Eye (tissue), 1 donor: ENCODE measurements around the gene CEP85.
A peak's percentile ranks its signal among the peaks of the same experiment; 100 is the strongest.

Experiments used
- DNase-seq: peaks from one replicate; pipeline ENCODE4 v3.0.0-alpha.2; 2015

The CEP85 gene

DNA sequence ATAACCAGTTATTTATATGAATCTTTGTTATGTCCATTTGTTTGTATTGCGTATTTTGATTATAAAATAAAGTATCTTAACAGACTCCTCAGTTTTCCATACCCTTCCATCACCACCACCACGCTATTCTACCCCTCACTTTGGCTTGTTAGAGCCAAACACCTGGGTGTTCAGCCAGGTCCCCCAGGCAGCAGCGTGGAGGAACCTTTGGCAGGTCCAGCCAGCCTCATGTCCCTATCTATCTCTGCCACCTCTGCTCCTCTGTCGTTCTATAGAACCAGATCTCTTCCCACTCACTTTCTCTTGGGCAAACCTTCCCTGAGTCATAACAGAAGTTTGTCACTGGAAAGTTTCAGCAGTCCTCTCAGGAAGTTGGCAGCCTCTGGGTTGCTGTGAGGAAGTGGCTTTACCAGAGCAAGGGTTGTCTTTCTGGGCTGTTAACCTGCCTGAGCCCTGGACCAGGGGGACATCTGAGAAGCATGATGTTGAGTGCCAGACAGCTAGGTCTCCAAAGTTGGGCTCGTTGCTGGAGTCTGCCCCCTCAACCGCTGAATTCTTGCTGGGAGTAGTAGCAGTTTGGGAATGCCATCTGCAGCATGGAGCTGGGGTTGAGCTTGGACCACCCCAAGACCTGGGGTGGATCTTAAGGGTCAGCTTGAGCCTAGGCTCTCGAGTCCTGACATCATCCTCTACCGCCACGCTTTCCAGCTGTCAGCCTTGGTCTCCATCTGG, 44.9 kb downstream of the CEP85 start:
- DNase-seq, result no peak

DNA sequence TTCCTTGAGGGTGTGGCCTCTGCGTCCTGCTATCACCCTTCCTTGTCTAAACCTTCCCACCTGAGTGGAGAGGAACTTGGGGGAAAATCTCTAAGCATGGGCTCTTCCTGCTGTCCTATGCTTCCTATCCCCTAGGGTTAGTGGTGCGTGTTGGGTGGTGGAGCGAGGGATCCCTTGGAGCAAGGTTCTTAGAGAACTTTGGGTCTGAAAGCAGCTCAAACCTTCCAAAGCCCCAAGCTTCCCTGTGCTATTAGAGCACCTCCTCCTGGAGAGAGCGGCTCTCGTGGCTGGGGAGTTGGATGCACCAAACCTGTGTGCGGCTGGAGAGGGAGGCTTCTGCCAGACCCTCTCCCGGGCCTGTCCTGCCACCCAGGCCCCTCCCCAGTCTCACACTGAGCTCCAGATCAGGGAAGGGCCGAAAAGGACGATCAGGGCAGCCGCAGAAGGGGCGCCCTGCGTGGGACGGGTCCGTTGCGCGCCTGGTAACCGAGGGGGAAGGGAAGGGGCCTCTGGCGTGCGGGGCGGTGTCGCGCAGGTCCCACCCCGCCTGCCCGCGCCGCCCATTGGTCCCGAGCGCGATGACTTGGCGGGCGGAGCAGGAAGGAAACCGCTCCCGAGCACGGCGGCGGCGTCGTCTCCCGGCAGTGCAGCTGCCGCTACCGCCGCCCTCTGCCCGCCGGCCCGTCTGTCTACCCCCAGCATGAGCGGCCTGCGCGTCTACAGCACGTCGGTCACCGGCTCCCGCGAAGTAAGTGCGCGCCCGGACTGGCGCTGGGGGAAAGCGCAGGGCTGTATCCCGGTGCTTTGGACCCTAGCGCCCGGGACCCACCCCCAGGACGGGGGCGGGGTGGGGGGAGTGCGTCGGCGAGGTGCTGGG, 45.7 kb downstream of the CEP85 start, which contains the start of gene SH3BGRL3:
Gene SH3BGRL3 (plus strand): TSS at position 631 of the 877 bp plus-strand sequence. CDS start 70 bp downstream, at position 701.
- peak; percentile 91 for DNase-seq

DNA sequence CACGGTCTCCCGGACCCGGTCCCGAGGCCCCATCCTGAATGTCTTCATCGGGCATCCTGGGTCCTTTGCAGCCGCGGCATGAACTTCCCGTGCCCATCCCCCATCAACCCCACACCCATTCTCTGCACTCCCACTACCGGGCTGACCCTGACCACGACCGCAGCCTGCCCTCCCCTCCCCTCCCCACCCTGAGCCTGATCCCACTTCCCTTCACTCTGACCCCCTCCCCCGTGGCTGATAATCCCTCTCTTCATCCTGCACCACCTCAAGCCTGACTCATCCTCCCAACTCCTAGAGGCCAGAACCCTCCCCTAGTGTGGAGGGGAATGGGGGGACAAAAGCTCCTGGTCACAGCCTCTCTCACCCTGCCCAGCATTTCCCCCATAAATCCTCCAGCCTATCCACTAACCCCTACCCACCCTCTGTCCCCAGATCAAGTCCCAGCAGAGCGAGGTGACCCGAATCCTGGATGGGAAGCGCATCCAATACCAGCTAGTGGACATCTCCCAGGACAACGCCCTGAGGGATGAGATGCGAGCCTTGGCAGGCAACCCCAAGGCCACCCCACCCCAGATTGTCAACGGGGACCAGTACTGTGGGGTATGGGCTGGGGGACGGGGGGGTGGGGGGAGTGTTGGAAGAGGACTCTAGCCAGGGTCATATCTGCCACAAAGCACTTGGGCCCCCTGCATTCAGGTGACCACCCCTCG, 46.5 kb downstream of the CEP85 start:
- DNase-seq, result peak; percentile 59

DNA sequence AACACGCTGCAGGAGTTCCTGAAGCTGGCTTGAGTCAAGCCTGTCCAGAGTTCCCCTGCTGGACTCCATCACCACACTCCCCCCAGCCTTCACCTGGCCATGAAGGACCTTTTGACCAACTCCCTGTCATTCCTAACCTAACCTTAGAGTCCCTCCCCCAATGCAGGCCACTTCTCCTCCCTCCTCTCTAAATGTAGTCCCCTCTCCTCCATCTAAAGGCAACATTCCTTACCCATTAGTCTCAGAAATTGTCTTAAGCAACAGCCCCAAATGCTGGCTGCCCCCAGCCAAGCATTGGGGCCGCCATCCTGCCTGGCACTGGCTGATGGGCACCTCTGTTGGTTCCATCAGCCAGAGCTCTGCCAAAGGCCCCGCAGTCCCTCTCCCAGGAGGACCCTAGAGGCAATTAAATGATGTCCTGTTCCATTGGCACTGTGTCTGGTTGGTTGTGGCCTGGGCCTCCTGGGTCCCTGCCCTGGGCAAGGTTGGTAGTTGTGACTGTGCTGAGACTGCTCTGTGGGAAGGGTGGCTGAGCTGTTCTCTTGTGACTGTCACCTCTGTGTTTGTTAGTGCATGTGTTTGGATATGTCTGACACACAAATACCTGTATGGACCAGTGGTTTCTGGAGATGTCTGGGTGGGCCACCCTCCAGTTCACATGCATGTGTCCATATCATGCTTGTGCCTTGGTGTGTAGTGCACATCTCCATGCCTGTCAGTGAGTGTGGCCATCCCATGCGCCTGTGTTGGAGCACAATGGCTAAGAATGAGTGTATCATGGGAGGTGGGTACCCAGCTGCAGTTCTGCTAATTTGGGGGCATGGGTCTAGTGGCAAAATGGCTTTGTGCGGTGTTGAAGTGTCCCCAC, 47.3 kb downstream of the CEP85 start:
- DNase-seq, result no peak

DNA sequence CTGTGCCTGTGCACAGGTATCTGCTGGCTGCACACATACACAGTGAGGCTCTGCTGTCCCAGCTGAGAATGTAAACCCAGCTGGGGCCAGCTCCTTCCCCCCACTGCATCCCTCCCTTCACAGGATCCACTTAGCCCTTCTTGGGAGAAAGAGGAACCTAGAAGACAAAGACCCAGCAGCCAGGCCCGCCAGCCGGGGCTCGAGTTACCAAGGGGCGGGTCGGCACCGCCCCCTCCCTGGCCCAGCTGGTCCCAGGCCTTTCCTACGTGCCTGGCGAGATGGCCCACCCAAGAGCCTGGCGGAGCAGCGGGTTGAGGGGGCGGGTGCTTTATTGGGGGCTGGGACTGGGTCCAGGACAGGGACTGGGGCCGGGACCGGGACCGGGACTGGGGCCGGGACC, 48.0 kb downstream of the CEP85 start:
- peak; percentile 80 for DNase-seq

DNA sequence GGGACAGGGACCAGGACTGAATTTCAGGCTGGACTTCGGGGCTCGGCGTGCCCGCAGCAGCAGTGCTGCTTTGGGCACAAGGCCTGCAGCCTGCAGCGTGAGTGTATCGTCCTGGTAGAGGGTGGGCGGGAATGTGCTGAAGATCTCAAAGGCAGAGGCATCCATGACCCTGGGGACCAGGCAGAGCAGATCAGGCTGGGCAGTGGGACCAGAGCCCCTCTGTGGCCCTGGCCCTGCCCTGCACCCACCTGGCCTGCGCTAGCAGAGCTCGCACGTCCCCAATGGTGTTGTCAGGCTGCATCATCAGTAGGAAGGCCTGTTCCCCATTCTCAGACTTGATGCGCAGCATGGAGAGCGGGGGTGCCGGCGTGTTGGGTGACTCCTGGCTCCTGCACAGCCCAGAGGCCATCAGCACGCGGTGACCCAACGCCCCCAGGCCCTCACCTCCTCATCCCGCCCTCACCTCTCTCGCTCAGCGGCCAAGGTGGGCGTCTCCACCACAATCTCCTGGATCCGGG, 48.5 kb downstream of the CEP85 start:
- DNase-seq, result no peak

DNA sequence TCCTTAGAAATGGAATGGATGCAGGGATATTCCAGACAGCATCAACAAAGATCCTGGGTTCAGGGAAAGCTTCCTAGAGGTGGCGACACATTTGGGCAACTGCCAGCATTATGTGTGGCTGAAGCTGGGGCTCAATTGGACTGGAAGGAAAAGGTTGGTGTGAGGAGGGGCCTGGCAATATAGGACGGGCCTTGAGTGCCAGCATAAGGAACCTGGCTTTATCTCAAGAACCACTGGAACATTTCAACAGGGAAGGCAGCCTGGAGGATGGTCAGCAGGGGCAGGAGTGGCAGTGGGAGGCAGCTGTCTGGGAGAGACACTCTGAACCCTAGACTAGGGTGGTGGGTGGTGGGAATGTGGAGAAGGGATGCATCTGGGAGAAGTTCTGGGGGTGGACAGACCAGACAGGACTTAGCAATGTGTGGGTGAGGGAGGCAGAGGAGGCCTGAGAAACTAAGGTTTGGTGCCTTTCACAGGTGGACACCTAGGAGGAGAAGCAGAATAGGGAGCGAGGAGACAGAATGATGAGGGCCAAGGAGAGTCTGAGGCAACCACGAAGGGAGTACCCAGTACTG, 49.4 kb downstream of the CEP85 start:
- DNase-seq, result no peak

DNA sequence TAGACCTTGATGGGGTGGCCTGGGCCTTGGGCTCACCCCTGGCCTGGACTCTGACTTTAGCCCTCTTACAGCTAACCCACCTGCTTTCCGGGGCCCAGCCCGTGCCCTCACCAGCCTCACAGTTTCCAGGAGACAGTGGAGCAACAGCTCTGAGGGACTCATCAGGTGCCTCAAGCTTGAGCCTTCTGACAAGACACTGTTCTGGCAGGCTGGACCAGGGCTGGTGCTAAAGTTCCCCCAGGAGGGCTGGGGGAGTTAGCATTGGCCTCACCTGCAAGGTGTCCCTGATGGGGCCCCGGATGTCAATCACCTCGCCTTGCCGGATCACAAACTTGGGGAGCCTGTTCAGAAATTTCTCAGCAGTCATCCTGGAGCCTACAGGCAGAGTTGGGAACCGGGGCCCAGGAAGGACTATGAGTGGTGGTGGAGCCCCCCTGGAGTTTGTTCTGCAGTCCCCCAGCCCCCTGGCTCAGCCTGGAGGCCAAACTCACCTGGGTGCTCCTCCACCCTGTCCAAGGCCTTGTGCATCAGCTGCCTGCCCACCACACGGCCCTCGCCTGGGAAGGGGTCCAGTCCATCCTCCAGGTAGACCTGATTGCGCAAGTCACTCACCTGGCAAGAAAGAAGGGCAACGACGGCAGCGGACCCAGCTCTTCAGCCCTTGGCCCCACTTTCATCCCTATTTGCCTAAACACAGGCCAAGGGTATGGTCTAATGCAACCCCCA, 50.0 kb downstream of the CEP85 start:
- no peak for DNase-seq

DNA sequence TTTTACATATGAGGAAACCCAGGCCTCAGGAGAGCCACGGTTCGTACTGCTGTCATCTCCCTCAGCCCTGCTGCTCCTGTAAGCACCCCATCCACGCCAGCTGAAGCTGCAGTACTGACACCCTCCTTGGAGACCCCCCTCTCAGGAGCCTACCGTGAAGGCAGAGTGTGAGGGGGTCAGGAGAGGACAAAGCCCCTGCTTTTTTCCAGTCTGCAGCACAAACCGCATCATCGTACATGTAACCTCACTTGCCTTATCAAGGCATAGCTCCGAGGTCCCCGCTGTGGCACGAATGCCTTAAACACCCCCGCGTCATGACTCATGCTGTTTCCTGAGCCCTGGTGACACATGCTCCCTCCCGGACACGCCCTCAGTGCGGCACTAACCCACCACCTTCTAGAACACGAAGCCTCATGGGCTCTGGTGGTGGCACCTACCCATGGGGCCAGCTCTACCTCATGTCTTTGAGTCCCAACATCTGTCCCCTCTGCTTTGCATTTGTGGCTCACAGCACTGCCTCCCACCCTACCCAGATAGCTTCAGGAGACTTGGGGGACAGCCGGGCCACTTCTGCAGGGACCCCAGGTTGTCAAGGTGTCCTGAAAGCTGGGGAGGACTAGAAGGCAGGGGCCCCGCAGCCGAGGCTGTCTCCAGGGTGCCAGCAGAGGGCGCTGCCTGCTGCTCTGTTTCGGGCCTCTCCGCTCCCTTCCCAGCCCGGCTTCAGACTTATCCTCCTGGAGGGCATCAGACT, 50.8 kb downstream of the CEP85 start:
- DNase-seq, result peak; percentile 66

DNA sequence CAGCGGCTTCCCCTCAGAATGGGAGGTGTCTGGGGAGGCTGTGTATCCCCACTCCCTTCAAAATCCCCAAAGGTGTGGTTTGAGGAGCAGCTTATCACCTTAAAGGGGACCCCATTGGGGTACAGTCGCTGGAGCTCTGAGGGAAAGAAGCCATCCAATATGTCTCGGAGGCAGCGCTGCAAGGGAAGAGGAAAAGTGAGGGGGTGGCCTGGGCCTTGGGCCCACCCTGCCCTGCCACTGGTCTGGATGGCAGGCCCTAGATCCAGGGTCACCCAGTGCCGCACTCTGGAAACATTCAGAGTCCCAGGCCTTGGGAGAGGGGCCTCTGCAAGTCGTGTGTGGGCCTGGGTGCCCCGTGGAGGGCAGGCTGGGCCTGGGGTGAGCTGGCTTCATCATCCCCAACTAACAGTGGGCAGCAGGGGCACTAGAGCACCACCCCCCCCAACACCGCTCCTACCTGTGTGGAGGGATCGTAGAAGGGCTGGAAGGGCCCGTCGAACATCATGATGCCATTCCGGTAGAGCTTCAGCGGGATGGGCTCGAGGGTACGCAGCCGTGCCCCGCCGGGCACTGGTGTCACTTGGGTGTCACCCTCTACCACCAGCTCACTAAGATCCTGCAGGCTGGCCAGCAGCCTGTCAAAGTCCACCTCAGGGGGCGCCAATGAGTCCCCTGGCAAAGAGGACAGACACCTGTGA, 51.5 kb downstream of the CEP85 start:
- DNase-seq, result no peak

DNA sequence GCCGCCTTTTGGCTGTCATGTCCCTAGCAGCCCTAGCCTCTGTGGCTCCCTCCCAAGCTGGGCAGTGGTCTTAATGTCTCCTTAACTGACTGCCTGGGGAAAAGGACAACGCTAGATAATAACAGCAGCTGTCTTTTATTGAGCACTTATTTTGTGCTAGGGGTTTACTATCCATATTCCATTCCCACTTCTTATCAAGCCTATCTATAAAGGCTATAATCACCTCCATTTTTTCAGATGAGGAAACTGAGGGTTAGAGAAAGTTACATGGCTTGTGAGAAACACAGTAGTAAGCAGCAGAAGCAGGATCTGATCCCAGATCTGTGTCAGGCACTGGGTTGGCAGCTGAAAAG, 52.0 kb downstream of the CEP85 start:
- no peak for DNase-seq

DNA sequence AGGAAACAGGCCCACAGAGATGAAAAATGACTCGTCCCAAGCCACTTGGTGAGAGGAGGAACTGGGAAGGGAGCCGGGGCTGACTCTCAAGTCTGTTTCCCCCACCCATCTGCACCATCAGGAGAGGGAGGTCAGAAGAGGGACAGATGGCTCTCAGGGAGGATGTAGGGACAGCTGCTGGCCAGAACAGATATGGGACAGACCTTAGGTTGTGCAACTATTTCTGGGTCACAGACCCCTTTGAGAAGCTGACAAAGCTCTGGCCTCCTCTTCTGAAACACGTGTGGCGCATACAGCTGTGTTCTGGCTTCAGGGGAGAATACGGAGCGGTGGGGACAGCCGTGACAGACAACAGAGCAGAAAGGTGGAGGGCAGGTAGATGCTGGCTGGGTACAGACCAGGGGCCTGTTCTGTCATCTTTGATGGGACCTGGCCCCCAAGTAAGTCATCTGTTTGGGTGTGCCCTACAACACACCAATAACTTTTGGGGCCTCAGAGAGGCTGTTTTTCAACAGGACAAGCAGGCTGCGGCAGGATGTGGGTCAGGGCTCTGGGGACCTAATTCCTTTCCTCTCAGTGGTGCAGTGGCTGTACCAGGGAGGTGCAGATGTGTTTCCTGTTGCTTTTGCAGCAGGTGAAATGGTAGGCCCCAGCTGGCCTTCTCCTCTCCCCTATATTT, 53.2 kb downstream of the CEP85 start:
- peak; percentile 75 for DNase-seq

DNA sequence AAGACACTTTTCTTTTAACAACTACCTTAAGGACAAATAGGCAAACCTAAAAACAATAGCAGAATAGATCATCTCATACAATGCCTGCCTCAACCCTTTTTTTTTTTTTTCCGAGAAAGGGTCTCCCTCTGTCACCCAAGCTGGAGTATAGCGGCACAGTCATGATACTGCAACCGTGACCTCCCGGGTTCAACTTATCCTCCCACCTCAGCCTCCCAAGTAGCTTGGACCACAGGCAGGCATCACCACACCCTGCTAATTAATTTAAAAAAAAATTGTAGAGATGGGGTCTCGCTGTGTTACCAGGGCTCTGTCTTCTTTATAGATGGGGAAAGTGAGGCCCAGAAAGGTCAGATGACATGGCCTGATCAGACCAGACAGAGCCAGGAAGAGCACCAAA, 53.8 kb downstream of the CEP85 start:
- no peak for DNase-seq

DNA sequence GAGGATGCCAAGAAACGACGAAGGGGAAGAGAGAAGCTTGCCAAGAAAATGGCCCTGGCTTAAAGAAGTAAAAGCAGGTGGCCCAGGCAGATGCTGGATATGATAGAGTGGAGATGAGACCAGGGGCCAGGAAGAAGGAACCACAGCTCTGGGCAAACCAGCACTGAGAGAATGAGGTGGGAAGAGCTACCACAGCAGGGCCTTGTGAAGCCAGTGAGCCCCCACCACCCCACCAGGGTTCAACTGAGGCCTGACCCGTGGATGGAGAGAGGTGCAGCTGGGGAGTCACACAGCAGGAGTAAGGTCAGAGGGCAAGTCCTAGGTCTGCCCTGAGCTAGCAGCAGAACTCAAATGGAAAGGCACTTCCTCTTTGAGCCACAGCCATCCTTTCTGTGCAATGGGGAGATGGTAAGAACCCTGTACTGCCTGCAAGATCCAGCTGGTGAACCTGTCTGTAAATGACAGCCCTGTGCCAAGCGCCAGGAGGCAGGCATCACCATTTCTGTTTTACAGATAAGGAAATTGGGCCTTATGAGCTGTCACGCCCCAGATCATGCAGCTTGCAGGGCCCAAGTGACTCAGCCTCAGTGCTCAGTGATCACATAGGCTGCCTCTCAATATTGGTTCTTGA, 54.4 kb downstream of the CEP85 start:
- DNase-seq, result no peak

DNA sequence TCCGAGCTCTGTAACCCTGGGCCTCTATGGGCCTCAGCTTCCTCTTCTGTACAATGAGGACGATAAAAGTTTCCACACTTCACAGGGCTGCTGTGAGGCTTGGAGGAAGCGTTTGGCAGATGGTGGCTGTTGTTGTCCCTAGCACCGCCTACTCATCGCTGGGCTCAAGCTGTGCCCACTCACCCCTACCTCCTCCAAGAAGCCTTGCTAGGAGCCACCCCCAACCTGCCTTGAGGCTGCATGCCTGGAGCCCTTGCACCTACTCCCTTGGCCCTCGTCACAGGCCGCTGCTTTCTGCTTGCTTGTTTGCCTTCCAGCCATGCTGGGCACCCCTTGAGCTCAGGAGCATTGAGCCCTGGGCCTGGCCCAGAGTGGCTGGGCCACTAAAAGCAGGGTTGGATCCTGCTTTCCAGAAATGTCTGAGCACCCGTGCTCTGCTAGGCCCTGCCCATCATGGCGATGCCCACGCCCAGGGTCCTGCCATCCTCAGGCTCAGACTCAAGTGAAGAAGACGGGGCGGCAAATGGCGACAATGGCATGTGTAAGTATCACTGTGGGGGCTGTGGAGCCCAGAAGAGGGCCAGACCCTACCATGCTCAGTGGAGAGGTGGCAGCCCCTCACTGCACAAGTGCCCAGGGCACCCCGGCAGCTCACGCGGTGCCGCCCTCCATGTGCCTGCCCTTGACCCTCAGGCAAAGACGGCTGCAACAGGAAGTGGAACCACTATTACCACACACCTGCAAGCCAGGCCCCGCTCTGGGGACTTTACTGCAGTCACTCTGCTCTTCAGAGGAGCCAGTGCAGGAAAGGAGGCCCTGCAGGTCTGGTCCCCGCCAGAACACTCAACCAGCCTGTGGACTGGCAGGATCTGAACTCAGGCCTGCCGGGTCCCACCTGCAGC, 55.4 kb downstream of the CEP85 start:
- DNase-seq, result peak; percentile 55

DNA sequence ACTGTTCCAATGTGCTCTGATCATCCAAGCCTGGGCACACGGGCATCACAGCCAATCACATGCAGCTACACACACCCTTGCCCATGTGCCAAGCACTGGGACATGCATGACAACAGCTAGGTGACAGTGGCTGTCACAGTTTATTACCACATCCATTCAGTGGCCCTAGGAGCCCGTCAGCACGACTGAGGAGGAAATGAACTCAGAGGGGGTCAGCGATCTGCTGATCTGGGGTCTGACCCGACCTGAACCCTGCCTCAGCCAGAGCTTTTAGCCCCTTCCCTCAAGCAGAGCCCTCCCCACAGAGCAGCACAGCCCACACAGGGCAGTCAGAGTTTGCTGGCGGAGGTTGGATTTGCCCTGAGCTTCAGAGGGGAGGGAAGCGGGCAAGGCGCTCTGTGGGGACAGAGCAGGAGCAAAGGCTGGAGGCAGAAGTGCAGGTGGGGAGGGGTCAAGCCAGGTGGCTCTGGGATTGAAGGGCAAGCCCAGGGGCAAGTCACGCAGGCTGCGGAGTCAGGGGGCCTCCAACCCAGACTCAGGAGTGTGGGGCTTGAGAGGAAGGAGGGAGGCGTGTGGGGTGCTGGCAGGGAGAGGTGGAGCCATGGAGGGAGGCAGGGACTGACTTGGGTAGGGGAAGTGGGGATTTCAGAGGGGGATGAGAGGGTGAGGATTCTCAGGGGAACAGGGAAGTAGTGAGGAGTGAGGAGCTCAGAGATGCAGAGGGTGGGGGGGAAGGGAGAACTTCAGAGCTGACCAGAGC, 56.3 kb downstream of the CEP85 start:
- no peak for DNase-seq

DNA sequence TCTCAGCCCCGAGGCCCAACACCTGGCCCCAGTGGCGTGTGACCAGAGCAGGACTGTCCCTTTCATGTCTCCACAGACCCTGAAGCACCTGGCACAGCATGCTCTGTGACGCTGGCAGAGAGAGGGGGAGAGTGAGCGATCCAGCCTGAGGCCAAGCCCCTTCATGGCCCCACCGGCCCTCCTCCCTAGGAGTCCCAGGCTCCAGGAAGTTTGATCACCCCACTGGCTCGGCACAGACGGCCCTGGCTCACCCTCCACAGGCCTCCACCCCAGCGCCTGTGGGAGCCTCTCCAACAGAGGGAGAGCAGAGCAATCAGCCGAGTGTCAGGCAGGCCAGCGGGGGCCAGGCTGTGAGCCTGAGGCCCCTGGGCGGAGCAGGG, 56.9 kb downstream of the CEP85 start:
- no peak for DNase-seq
